Psoas muscle (tissue), 8 donors: ENCODE data around the gene OARD1. TPM values are rescaled to one million over a fixed set of nuclear protein-coding genes. Genes with fewer than 3 reads are reported as not detected.

Experiments
- ATAC-seq, 4 donors: fragments of 200-7000 bp; cut with Tn5 transposase; one replicate each; pipeline ENCODE4 v1.9.1; 2020; ENCODE audit warnings: moderate library complexity in 3 of 4, mild to moderate bottlenecking in 2 of 4
- DNase-seq, 2 donors: peaks; one replicate each; pipeline ENCODE4 v3.0.0-alpha.2; 2020
- H3K27ac ChIP-seq: fragments of 200-600 bp; one replicate; pipeline ENCODE4 v1.8.0; 2022
- H3K27me3 ChIP-seq, 3 donors: fragments of 200-600 bp in 1 of 3; one replicate each; pipeline versions ENCODE4 v1.6.1 to v1.8.0; 2013 to 2022; ENCODE audit warnings: low read length in 2 of 3, mild to moderate bottlenecking in 2 of 3, moderate library complexity in 1 of 3; ENCODE audit not compliant: insufficient read depth in 3 of 3
- H3K36me3 ChIP-seq, 2 donors: fragments of 200-600 bp in 1 of 2; one replicate each; pipeline versions ENCODE4 v1.6.1 to v1.8.0; 2013 to 2022; ENCODE audit warnings: low read depth in 1 of 2, mild to moderate bottlenecking in 1 of 2, moderate library complexity in 1 of 2; ENCODE audit not compliant: insufficient read depth in 1 of 2
- H3K4me1 ChIP-seq: fragments of 200-600 bp; one replicate; pipeline ENCODE4 v1.8.0; 2022
- H3K4me3 ChIP-seq: fragments of 200-600 bp; one replicate; pipeline ENCODE4 v1.8.0; 2022; ENCODE audit warnings: mild to moderate bottlenecking
- H3K9me3 ChIP-seq: fragments of 200-600 bp; one replicate; pipeline ENCODE4 v1.8.0; 2022
- WGBS, 3 donors: extraction: QIAGEN DNeasy Blood & Tissue Kit; methylation state at CpG; one replicate each; pipeline versions ENCODE4 v1.1.6 to v1.1.7; 2013; 5-methylcytosine and 5-hydroxymethylcytosine counted together
- intact Hi-C, 2 donors: fragments of 100-400 bp; cut with DNase I; formaldehyde crosslinking; loops; one replicate each; pipeline versions ENCODE4 v1.11.0 to v1.14.2; 2022
- polyA plus RNA-seq, 3 donors: library from polyadenylated mRNA; stranded (reverse); fragments of 200-250 nt; gene quantifications; one replicate each; pipeline ENCODE4 v1.2.3, GENCODE V29; 2013
- total RNA-seq, 4 donors: library from RNA; stranded (reverse); fragmentation: NEBNext Ultra II Directional in 2 of 4; extraction: Animal tissue kit (Norgen Biotek cat#: 25700) in 2 of 4; gene quantifications; one replicate each; pipeline versions ENCODE4 v1.2.1 to v1.2.4, GENCODE V29; 2021 to 2023
- TF ChIP-seq, protein P1 (sequence below): fragments of 200-600 bp; IDR thresholded peaks from one replicate; pipeline ENCODE4 v1.8.0; 2022; ENCODE audit warnings: antibody characterized with exemption
- donor health status: healthy with polysubstance abuse.
- donor health status: DM: no; HTN: no; CAD: no; lungs with moderate emphysema.
- donor health status: Bipolar disorder and iron deficiency.
- donor health status: healthy.
- donor health status: DM: yes; HTN: yes; CAD: no.
- donor health status: DM: no; HTN: no; CAD: no.
- donor health status: DM: no; HTN: no; CAD: no.
- donor health status: DM: yes; HTN: yes; CAD: no.

OARD1 gene
- total and polyA plus RNA-seq, 7 donors: 13.5 to 74.6 (median 23.4) TPM

GRCh38 chr6:41085182-41085581 is 13.0 kb upstream of the OARD1 start:
- DNase-seq (no peak), ATAC-seq (no peak)
- H3K4me3 ChIP-seq: no peak overlapping the region
- no peaks in the 10 kb centered on the region for H3K9me3 ChIP-seq
- intact Hi-C loops: no loop called here
- no peak overlapping the region for H3K27ac ChIP-seq
- H3K27me3 ChIP-seq: no peaks in the 10 kb centered on the region
- TF ChIP-seq, protein P1, sequence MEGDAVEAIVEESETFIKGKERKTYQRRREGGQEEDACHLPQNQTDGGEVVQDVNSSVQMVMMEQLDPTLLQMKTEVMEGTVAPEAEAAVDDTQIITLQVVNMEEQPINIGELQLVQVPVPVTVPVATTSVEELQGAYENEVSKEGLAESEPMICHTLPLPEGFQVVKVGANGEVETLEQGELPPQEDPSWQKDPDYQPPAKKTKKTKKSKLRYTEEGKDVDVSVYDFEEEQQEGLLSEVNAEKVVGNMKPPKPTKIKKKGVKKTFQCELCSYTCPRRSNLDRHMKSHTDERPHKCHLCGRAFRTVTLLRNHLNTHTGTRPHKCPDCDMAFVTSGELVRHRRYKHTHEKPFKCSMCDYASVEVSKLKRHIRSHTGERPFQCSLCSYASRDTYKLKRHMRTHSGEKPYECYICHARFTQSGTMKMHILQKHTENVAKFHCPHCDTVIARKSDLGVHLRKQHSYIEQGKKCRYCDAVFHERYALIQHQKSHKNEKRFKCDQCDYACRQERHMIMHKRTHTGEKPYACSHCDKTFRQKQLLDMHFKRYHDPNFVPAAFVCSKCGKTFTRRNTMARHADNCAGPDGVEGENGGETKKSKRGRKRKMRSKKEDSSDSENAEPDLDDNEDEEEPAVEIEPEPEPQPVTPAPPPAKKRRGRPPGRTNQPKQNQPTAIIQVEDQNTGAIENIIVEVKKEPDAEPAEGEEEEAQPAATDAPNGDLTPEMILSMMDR: no peak
- H3K36me3 ChIP-seq: peaks cover 2 to 94% of the 10 kb centered on the region in 2 donors
- no peaks in the 10 kb centered on the region for H3K4me1 ChIP-seq

GRCh38 chr6:41083072-41083471 is 10.9 kb upstream of the OARD1 start:
- peaks cover 3 to 91% of the 10 kb centered on the region in 2 donors for H3K36me3 ChIP-seq
- H3K27ac ChIP-seq: no peak overlapping the region
- no peak for DNase-seq
- H3K4me3 ChIP-seq: no peak overlapping the region
- H3K4me1 ChIP-seq: peaks cover 5% of the 10 kb centered on the region
- no peaks in the 10 kb centered on the region for H3K27me3 ChIP-seq
- intact Hi-C loops: no loop called here
- H3K9me3 ChIP-seq: no peaks in the 10 kb centered on the region
- ATAC-seq: no peak
- TF ChIP-seq, protein P1: no peak

DNA sequence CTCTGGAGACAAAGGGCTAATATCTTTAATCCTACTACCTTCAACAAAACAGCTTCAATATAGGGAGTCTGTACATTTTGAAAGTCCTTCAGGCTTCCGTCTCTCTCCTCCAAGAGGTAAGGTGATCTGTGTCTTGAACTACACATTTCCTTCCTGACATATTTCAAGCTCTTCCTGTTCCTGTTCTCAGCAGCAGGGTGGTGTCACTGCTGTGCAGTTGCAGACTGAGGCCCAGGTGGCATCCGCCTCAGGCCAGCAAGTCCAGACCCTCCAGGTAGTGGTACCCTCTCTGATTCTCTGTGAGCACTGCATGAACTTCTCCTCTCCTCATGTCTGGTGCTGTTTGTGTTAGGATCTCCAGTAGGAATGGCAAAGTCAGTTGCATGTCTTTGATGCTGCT is 8.5 kb upstream of the OARD1 start:
- no peaks in the 10 kb centered on the region for H3K27me3 ChIP-seq

DNA sequence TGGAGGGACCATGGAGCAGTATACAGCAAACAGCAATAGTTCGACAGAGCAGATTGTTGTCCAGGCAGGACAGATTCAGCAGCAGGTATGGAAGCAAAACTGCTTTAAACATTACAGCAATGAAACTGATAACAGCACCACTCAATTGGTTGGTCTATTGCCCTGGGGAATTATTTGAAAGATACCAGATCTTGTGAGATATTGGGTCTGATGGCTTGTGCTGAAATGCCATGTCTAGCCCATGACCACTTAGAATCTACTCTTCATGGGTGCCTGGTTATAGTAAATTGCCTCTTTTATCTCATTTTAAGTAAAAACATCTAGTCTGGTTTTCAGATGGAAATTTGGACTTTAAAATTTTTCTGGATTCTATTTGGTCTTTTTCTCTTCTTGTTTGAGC is 6.9 kb upstream of the OARD1 start:
- no peaks in the 10 kb centered on the region for H3K27me3 ChIP-seq
- H3K27ac ChIP-seq: no peak overlapping the region
- no peaks in the 10 kb centered on the region for H3K9me3 ChIP-seq
- intact Hi-C loops: no loop called here
- TF ChIP-seq, protein P1: no peak
- WGBS, 3 donors: 94 to 100% (median 96%) methylated on average over 1 of the region's 1 CpG
- DNase-seq (no peak), ATAC-seq (no peak)
- H3K4me1 ChIP-seq: peaks cover 34% of the 10 kb centered on the region
- no peak overlapping the region for H3K4me3 ChIP-seq
- peaks cover 3 to 52% of the 10 kb centered on the region in 2 donors for H3K36me3 ChIP-seq

More for the DNA sequence above, 8.5 kb upstream of the OARD1 start:
- ATAC-seq: no peak
- TF ChIP-seq, protein P1: no peak
- WGBS, 3 donors: 75 to 83% (median 81%) methylated on average over 2 of the region's 2 CpGs
- intact Hi-C loops: no loop called here
- Histone ChIP-seq H3K4me1 (peaks cover 25% of the 10 kb centered on the region), H3K27ac (no peak overlapping the region), H3K4me3 (no peak overlapping the region), H3K9me3 (no peaks in the 10 kb centered on the region), H3K36me3 (peaks cover 3 to 68% of the 10 kb centered on the region in 2 donors)
- no peak for DNase-seq

DNA sequence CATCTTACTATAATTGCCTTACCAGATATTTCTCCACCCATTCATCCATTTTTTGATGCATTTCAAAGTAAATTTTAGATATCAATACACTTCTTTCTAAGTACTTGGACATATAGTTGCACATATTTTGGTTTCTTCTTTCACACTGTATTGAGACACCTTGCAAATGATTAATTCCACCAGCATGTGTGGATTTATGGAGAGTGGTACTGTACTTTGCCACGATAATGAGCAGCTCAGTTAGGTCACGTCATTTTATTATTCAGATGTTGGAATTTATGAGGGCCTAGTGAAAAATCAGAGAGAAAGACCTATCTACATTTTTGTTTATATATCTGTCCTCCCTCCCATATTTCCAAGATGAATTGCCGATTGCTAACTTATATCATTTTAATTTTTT is 5.9 kb upstream of the OARD1 start:
- no peak for DNase-seq
- 77 to 85% (median 84%) methylated on average over 3 of the region's 3 CpGs for WGBS, 3 donors
- H3K4me1 ChIP-seq: peaks cover 34% of the 10 kb centered on the region

More for the DNA sequence above, 5.9 kb upstream of the OARD1 start:
- intact Hi-C loops: no loop called here
- Histone ChIP-seq H3K9me3 (no peaks in the 10 kb centered on the region), H3K36me3 (peaks cover 3 to 42% of the 10 kb centered on the region in 2 donors), H3K27me3 (no peaks in the 10 kb centered on the region), H3K4me3 (no peak overlapping the region), H3K27ac (no peak overlapping the region)
- TF ChIP-seq, protein P1: no peak
- no peak for ATAC-seq
